HepG2 (cell line): ENCODE measurements around the gene CAPN11. TPM values are rescaled to one million over a fixed set of nuclear protein-coding genes. Genes with fewer than 3 reads are reported as not detected.

Experiments used
- ZNF574 ChIP-seq: sonication (generic); formaldehyde crosslinking; IDR thresholded peaks from 2 replicates; pipeline ENCODE4 v1.4.0; 2020; ENCODE audit warnings: missing genetic modification reagents
- ZNF709 ChIP-seq: sonication (generic); formaldehyde crosslinking; IDR thresholded peaks from 2 replicates; pipeline ENCODE4 v1.5.0; 2020; ENCODE audit warnings: mild to moderate bottlenecking, missing genetic modification reagents
- polyA plus RNA-seq, 8 experiments: library from polyadenylated mRNA; depleted of rRNA in 3 of 8; stranded (reverse) in 7 of 8; unstranded in 1 of 8; fragments of >200 nt; fragmentation: Illumina TruSeq in 4 of 8; extraction: Trizol in 4 of 8; gene quantifications; 2 replicates each; pipeline versions ENCODE4 v1.2.1 to v1.2.3, GENCODE V29; 2011 to 2016; ENCODE audit warnings: low read depth in 4 of 8, missing spikeins in 1 of 8, mixed read lengths in 1 of 8; ENCODE audit not compliant: insufficient read depth in 1 of 8
- total RNA-seq, 5 experiments: library from RNA; depleted of rRNA; stranded (reverse); fragments of >200 nt; fragmentation: Illumina TruSeq; extraction: Trizol; gene quantifications; 2 replicates each; pipeline ENCODE4 v1.2.3, GENCODE V29; 2016; ENCODE audit warnings: low read depth in 1 of 5
- TF ChIP-seq, protein P1 (sequence below): sonication (generic); formaldehyde crosslinking; IDR thresholded peaks from 2 replicates; pipeline ENCODE4 v1.4.0; 2020; ENCODE audit warnings: missing genetic modification reagents
- TF ChIP-seq, protein P2 (sequence below): sonication (generic); formaldehyde crosslinking; IDR thresholded peaks from one replicate; pipeline ENCODE4 v1.5.1; 2020; ENCODE audit warnings: mild to moderate bottlenecking, missing genetic modification reagents; ENCODE audit errors: not compliant biosample characterization
- TF ChIP-seq, protein P3 (sequence below): sonication (generic); formaldehyde crosslinking; IDR thresholded peaks from 2 replicates; pipeline ENCODE4 v1.5.0; 2020; ENCODE audit warnings: mild to moderate bottlenecking, missing genetic modification reagents, borderline replicate concordance

The CAPN11 gene
- total and polyA plus RNA-seq, 2 of the 13 experiments (the other 11 are each of a cell fraction or from before 2014, with no cell fraction given): 0.07 to 0.11 TPM

GRCh38 chr6:44217332-44218143 lies 58.9 kb downstream of the CAPN11 start (continued):
- TF ChIP-seq, protein P1, sequence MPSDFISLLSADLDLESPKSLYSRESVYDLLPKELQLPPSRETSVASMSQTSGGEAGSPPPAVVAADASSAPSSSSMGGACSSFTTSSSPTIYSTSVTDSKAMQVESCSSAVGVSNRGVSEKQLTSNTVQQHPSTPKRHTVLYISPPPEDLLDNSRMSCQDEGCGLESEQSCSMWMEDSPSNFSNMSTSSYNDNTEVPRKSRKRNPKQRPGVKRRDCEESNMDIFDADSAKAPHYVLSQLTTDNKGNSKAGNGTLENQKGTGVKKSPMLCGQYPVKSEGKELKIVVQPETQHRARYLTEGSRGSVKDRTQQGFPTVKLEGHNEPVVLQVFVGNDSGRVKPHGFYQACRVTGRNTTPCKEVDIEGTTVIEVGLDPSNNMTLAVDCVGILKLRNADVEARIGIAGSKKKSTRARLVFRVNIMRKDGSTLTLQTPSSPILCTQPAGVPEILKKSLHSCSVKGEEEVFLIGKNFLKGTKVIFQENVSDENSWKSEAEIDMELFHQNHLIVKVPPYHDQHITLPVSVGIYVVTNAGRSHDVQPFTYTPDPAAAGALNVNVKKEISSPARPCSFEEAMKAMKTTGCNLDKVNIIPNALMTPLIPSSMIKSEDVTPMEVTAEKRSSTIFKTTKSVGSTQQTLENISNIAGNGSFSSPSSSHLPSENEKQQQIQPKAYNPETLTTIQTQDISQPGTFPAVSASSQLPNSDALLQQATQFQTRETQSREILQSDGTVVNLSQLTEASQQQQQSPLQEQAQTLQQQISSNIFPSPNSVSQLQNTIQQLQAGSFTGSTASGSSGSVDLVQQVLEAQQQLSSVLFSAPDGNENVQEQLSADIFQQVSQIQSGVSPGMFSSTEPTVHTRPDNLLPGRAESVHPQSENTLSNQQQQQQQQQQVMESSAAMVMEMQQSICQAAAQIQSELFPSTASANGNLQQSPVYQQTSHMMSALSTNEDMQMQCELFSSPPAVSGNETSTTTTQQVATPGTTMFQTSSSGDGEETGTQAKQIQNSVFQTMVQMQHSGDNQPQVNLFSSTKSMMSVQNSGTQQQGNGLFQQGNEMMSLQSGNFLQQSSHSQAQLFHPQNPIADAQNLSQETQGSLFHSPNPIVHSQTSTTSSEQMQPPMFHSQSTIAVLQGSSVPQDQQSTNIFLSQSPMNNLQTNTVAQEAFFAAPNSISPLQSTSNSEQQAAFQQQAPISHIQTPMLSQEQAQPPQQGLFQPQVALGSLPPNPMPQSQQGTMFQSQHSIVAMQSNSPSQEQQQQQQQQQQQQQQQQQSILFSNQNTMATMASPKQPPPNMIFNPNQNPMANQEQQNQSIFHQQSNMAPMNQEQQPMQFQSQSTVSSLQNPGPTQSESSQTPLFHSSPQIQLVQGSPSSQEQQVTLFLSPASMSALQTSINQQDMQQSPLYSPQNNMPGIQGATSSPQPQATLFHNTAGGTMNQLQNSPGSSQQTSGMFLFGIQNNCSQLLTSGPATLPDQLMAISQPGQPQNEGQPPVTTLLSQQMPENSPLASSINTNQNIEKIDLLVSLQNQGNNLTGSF: 0 out of 2 replicates have a peak, but pooled peaks have one; percentile 39
- peak; percentile 17; the same call in 1 of the 2 replicates for TF ChIP-seq ZNF574 (CRISPR knock-in tag)
- TF ChIP-seq, protein P2, sequence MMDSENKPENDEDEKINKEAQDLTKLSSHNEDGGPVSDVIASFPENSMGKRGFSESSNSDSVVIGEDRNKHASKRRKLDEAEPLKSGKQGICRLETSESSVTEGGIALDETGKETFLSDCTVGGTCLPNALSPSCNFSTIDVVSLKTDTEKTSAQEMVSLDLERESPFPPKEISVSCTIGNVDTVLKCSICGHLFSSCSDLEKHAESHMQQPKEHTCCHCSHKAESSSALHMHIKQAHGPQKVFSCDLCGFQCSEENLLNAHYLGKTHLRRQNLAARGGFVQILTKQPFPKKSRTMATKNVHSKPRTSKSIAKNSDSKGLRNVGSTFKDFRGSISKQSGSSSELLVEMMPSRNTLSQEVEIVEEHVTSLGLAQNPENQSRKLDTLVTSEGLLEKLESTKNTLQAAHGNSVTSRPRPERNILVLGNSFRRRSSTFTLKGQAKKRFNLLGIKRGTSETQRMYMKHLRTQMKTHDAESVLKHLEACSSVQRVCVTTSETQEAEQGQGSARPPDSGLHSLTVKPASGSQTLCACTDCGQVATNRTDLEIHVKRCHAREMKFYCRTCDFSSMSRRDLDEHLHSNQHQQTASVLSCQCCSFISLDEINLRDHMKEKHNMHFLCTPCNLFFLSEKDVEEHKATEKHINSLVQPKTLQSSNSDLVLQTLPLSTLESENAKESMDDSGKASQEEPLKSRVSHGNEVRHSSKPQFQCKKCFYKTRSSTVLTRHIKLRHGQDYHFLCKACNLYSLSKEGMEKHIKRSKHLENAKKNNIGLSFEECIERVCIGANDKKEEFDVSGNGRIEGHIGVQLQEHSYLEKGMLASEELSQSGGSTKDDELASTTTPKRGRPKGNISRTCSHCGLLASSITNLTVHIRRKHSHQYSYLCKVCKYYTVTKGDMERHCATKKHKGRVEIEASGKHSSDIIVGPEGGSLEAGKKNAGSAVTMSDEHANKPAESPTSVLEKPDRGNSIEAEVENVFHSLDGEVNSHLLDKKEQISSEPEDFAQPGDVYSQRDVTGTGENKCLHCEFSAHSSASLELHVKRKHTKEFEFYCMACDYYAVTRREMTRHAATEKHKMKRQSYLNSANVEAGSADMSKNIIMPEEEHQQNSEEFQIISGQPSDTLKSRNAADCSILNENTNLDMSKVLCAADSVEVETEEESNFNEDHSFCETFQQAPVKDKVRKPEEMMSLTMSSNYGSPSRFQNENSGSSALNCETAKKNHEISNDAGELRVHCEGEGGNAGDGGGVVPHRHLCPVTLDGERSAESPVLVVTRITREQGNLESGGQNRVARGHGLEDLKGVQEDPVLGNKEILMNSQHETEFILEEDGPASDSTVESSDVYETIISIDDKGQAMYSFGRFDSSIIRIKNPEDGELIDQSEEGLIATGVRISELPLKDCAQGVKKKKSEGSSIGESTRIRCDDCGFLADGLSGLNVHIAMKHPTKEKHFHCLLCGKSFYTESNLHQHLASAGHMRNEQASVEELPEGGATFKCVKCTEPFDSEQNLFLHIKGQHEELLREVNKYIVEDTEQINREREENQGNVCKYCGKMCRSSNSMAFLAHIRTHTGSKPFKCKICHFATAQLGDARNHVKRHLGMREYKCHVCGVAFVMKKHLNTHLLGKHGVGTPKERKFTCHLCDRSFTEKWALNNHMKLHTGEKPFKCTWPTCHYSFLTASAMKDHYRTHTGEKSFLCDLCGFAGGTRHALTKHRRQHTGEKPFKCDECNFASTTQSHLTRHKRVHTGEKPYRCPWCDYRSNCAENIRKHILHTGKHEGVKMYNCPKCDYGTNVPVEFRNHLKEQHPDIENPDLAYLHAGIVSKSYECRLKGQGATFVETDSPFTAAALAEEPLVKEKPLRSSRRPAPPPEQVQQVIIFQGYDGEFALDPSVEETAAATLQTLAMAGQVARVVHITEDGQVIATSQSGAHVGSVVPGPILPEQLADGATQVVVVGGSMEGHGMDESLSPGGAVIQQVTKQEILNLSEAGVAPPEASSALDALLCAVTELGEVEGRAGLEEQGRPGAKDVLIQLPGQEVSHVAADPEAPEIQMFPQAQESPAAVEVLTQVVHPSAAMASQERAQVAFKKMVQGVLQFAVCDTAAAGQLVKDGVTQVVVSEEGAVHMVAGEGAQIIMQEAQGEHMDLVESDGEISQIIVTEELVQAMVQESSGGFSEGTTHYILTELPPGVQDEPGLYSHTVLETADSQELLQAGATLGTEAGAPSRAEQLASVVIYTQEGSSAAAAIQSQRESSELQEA (CRISPR knock-in tag): peak; percentile 75
- TF ChIP-seq, protein P3, sequence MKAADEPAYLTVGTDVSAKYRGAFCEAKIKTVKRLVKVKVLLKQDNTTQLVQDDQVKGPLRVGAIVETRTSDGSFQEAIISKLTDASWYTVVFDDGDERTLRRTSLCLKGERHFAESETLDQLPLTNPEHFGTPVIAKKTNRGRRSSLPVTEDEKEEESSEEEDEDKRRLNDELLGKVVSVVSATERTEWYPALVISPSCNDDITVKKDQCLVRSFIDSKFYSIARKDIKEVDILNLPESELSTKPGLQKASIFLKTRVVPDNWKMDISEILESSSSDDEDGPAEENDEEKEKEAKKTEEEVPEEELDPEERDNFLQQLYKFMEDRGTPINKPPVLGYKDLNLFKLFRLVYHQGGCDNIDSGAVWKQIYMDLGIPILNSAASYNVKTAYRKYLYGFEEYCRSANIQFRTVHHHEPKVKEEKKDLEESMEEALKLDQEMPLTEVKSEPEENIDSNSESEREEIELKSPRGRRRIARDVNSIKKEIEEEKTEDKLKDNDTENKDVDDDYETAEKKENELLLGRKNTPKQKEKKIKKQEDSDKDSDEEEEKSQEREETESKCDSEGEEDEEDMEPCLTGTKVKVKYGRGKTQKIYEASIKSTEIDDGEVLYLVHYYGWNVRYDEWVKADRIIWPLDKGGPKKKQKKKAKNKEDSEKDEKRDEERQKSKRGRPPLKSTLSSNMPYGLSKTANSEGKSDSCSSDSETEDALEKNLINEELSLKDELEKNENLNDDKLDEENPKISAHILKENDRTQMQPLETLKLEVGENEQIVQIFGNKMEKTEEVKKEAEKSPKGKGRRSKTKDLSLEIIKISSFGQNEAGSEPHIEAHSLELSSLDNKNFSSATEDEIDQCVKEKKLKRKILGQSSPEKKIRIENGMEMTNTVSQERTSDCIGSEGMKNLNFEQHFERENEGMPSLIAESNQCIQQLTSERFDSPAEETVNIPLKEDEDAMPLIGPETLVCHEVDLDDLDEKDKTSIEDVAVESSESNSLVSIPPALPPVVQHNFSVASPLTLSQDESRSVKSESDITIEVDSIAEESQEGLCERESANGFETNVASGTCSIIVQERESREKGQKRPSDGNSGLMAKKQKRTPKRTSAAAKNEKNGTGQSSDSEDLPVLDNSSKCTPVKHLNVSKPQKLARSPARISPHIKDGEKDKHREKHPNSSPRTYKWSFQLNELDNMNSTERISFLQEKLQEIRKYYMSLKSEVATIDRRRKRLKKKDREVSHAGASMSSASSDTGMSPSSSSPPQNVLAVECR (CRISPR knock-in tag): peak; percentile 40; the same call in 1 of the 2 replicates
- TF ChIP-seq ZNF709 (CRISPR knock-in tag): no peak
